ENCODE data around the gene CIC.

Gene CIC

GRCh38 chr19:42224940-42225717, 43.9 kb upstream of the CIC start:
- Histone ChIP-seq H3K27ac (ENCODE audit: low read length) (no peak overlapping the region), H3K9ac (ENCODE audit: low read length) (no peak overlapping the region), H3K4me3 (ENCODE audit: low read length) (no peak overlapping the region), H4K20me1 (ENCODE audit: insufficient read depth, low read length) (no peaks in the 10 kb centered on the region), H2AFZ (ENCODE audit: low read length) (no peak overlapping the region), H3F3A (ENCODE audit: insufficient read depth, low read length) (no peaks in the 10 kb centered on the region), H3K36me3 (replicated peaks; ENCODE audit: insufficient read depth, low read length) (no peaks in the 10 kb centered on the region; the same call in 1 of the 2 replicates), H3K79me2 (ENCODE audit: low read length) (peaks cover 75% of the 10 kb centered on the region), H3K9me2 (replicated peaks; ENCODE audit: insufficient read depth, low read length) (no peaks in the 10 kb centered on the region), H3K27me3 (replicated peaks; ENCODE audit: insufficient read depth, low read length) (no peaks in the 10 kb centered on the region), H3K4me2 (ENCODE audit: low read depth, low read length) (no peak overlapping the region), H3K9me3 (replicated peaks; ENCODE audit: insufficient read depth, low read length) (no peaks in the 10 kb centered on the region), H3K4me1 (ENCODE audit: low read length) (no peaks in the 10 kb centered on the region)
- DNase-seq, result no peak
- TF ChIP-seq, protein P1, sequence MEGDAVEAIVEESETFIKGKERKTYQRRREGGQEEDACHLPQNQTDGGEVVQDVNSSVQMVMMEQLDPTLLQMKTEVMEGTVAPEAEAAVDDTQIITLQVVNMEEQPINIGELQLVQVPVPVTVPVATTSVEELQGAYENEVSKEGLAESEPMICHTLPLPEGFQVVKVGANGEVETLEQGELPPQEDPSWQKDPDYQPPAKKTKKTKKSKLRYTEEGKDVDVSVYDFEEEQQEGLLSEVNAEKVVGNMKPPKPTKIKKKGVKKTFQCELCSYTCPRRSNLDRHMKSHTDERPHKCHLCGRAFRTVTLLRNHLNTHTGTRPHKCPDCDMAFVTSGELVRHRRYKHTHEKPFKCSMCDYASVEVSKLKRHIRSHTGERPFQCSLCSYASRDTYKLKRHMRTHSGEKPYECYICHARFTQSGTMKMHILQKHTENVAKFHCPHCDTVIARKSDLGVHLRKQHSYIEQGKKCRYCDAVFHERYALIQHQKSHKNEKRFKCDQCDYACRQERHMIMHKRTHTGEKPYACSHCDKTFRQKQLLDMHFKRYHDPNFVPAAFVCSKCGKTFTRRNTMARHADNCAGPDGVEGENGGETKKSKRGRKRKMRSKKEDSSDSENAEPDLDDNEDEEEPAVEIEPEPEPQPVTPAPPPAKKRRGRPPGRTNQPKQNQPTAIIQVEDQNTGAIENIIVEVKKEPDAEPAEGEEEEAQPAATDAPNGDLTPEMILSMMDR (IDR thresholded peaks at IDR 0.05; ENCODE audit: low read length), result no peak
- TF ChIP-seq EZH2phosphoT487 (IDR thresholded peaks at IDR 0.05; ENCODE audit: low read length) (no peak), EZH2 (optimal IDR thresholded peaks at IDR 0.05; ENCODE audit: low read depth, low read length) (no peak)

- Histone ChIP-seq H3K27me3 (replicated peaks; ENCODE audit: insufficient read depth, low read length) (no peaks in the 10 kb centered on the region), H3K79me2 (ENCODE audit: low read length) (peaks cover 72% of the 10 kb centered on the region), H3K9ac (ENCODE audit: low read length) (no peak overlapping the region), H3K9me3 (replicated peaks; ENCODE audit: insufficient read depth, low read length) (no peaks in the 10 kb centered on the region), H3F3A (ENCODE audit: insufficient read depth, low read length) (no peaks in the 10 kb centered on the region), H3K4me1 (ENCODE audit: low read length) (no peaks in the 10 kb centered on the region), H4K20me1 (ENCODE audit: insufficient read depth, low read length) (no peaks in the 10 kb centered on the region), H3K36me3 (replicated peaks; ENCODE audit: insufficient read depth, low read length) (no peaks in the 10 kb centered on the region; the same call in 1 of the 2 replicates), H3K4me3 (ENCODE audit: low read length) (no peak overlapping the region), H3K9me2 (replicated peaks; ENCODE audit: insufficient read depth, low read length) (no peaks in the 10 kb centered on the region), H3K27ac (ENCODE audit: low read length) (no peak overlapping the region), H3K4me2 (ENCODE audit: low read depth, low read length) (no peak overlapping the region), H2AFZ (ENCODE audit: low read length) (no peak overlapping the region)
- DNase-seq, result no peak
- no peak for TF ChIP-seq EZH2phosphoT487 (IDR thresholded peaks at IDR 0.05; ENCODE audit: low read length)
- TF ChIP-seq, protein P1 (IDR thresholded peaks at IDR 0.05; ENCODE audit: low read length), result no peak
- no peak for TF ChIP-seq EZH2 (optimal IDR thresholded peaks at IDR 0.05; ENCODE audit: low read depth, low read length)
Observed at GRCh38 chr19:42225718-42226292, 43.2 kb upstream of the CIC start.

DNA sequence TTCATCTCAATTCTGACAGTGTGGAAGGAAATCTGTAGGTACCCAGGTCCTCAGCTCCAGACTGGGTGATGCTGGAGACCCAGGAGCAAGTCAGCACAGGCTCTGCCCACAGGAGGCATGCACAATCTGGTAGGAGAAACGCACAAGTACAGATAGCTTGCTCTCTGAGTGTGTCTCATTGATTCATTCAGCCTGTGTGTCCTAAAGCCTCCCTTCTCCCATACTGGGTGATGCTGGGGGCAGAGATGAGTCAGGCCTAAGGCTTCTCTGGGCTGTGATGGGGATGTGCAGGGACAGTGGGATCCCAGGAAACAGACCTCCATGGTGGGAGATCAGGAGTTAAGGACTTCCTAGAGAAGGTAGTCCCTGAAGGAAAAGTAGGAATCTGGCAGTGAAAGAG, 42.2 kb upstream of the CIC start:
- no peaks in the 10 kb centered on the region; the same call in 1 of the 2 replicates for H3K36me3 ChIP-seq (replicated peaks; ENCODE audit: insufficient read depth, low read length)
- H2AFZ ChIP-seq (ENCODE audit: low read length), result no peak overlapping the region

More for the DNA sequence above, 42.2 kb upstream of the CIC start:
- TF ChIP-seq, protein P1 (IDR thresholded peaks at IDR 0.05; ENCODE audit: low read length), result no peak
- TF ChIP-seq EZH2 (optimal IDR thresholded peaks at IDR 0.05; ENCODE audit: low read depth, low read length) (no peak), EZH2phosphoT487 (IDR thresholded peaks at IDR 0.05; ENCODE audit: low read length) (no peak)
- H3F3A ChIP-seq (ENCODE audit: insufficient read depth, low read length), result no peaks in the 10 kb centered on the region
- no peaks in the 10 kb centered on the region for H4K20me1 ChIP-seq (ENCODE audit: insufficient read depth, low read length)
- no peak overlapping the region for H3K9ac ChIP-seq (ENCODE audit: low read length)
- no peaks in the 10 kb centered on the region for H3K27me3 ChIP-seq (replicated peaks; ENCODE audit: insufficient read depth, low read length)
- H3K4me2 ChIP-seq (ENCODE audit: low read depth, low read length), result no peak overlapping the region
- H3K9me2 ChIP-seq (replicated peaks; ENCODE audit: insufficient read depth, low read length), result no peaks in the 10 kb centered on the region
- H3K9me3 ChIP-seq (replicated peaks; ENCODE audit: insufficient read depth, low read length), result no peaks in the 10 kb centered on the region
- H3K79me2 ChIP-seq (ENCODE audit: low read length), result peaks cover 63% of the 10 kb centered on the region
- H3K27ac ChIP-seq (ENCODE audit: low read length), result no peak overlapping the region
- no peak overlapping the region for H3K4me3 ChIP-seq (ENCODE audit: low read length)
- no peaks in the 10 kb centered on the region for H3K4me1 ChIP-seq (ENCODE audit: low read length)
- DNase-seq, result no peak
